ENCODE data around the gene FTH1.

GRCh38 chr11:61940466-61940865, 27.0 kb downstream of the FTH1 start:
- no peak for TF ChIP-seq CTCF (IDR thresholded peaks at IDR 0.05)
- TF ChIP-seq POLR2A (IDR thresholded peaks at IDR 0.05) = no peak
